GM12878 (cell line): ENCODE measurements around the gene NHERF2. TPM values are rescaled to one million over a fixed set of nuclear protein-coding genes. Genes with fewer than 3 reads are reported as not detected.
A peak's percentile ranks its signal among the peaks of the same experiment; 100 is the strongest.

ENCODE experiments used
- ATAC-seq: fragments of 200-7000 bp; cut with Tn5 transposase; 3 replicates; pipeline ENCODE4 v1.9.1; 2020; ENCODE audit warnings: mild to moderate bottlenecking, moderate library complexity
- BruUV-seq: library from RNA; stranded (reverse); fragments of 400-500 nt; replicated peaks from 2 replicates; lab custom pipeline; 2021; lab: Mats Ljungman, UMichigan
- CTCF ChIA-PET: fragments of 300-600 bp; sonication (Branson Sonifier 250); formaldehyde crosslinking; extraction: SDS; loops from one replicate; lab custom pipeline; 2021; ENCODE audit warnings: inconsistent platforms; lab: Yijun Ruan, JAX
- POLR2A ChIA-PET: fragments of 350-600 bp; formaldehyde crosslinking; extraction: SDS; loops from one replicate; lab custom pipeline; 2021; ENCODE audit warnings: inconsistent platforms; lab: Charles Lee
- RAD21 ChIA-PET: fragments of 300-600 bp; sonication (Branson Sonifier 250); formaldehyde crosslinking; loops from one replicate; lab custom pipeline; 2023; ENCODE audit warnings: antibody characterized with exemption; ENCODE audit not compliant: unreplicated experiment; lab: Charles Lee
- SMC1A ChIA-PET: fragments of 300-600 bp; sonication (Branson Sonifier 250); formaldehyde crosslinking; loops from one replicate; lab custom pipeline; 2023; ENCODE audit not compliant: unreplicated experiment, uncharacterized antibody; lab: Charles Lee
- DNase-seq: peaks from one replicate; pipeline ENCODE4 v3.0.0-alpha.2; 2011; ENCODE audit warnings: low read depth, low spot score
- FAIRE-seq: peaks from 3 replicates; lab custom pipeline; 2011; peaks lifted over from hg19 to GRCh38; lab: Jason Lieb, UNC
- H2AFZ ChIP-seq: 2 replicates; pipeline ENCODE4 v1.6.0; 2011; ENCODE audit warnings: low read depth, low read length, control low read depth; ENCODE audit not compliant: control insufficient read depth
- H3K27ac ChIP-seq: 2 replicates; pipeline ENCODE4 v1.5.1; 2011; ENCODE audit warnings: control low read depth; ENCODE audit not compliant: control insufficient read depth, insufficient read depth
- H3K27me3 ChIP-seq, 2 experiments: replicated peaks in 1 of 2; 2 replicates each; pipeline versions ENCODE4 v1.6.0 to v1.6.1; 2011; ENCODE audit warnings: low read length in 1 of 2; ENCODE audit not compliant: control insufficient read depth in 2 of 2, insufficient read depth in 2 of 2
- H3K36me3 ChIP-seq, 2 experiments: 2 replicates each; pipeline ENCODE4 v1.5.1; 2011; ENCODE audit warnings: low read length in 1 of 2; ENCODE audit not compliant: control insufficient read depth in 2 of 2, insufficient read depth in 2 of 2
- H3K4me1 ChIP-seq: 2 replicates; pipeline ENCODE4 v1.6.1; 2011; ENCODE audit warnings: mild to moderate bottlenecking, low read length, moderate library complexity, mixed read lengths; ENCODE audit not compliant: control insufficient read depth, insufficient read depth
- H3K4me2 ChIP-seq: 2 replicates; pipeline ENCODE4 v1.6.0; 2011; ENCODE audit warnings: control low read depth; ENCODE audit not compliant: control insufficient read depth, insufficient read depth
- H3K4me3 ChIP-seq: fragments of 200-600 bp; sonication (generic); 2 replicates; pipeline ENCODE4 v1.5.1; 2016
- H3K79me2 ChIP-seq: 2 replicates; pipeline ENCODE4 v1.6.0; 2011; ENCODE audit warnings: low read length; ENCODE audit not compliant: control insufficient read depth, insufficient read depth
- H3K9ac ChIP-seq: 2 replicates; pipeline ENCODE4 v1.8.0; 2011; ENCODE audit warnings: low read length, control low read depth, mixed read lengths; ENCODE audit not compliant: control insufficient read depth, insufficient read depth
- H3K9me3 ChIP-seq: replicated peaks from 3 replicates; pipeline ENCODE4 v1.5.1; 2011; ENCODE audit warnings: mild to moderate bottlenecking, low read length; ENCODE audit not compliant: control insufficient read depth, insufficient read depth
- H4K20me1 ChIP-seq: 2 replicates; pipeline ENCODE4 v1.6.0; 2011; ENCODE audit not compliant: control insufficient read depth, insufficient read depth
- CTCF ChIP-seq, 3 experiments: IDR thresholded peaks in 2 of 3; conservative IDR thresholded peaks in 1 of 3; 2 replicates each; pipeline ENCODE4 v1.5.1; 2011; ENCODE audit warnings: low read depth in 3 of 3, low read length in 3 of 3, mild to moderate bottlenecking in 3 of 3, control low read depth in 2 of 3, moderate library complexity in 2 of 3, inconsistent platforms in 1 of 3, mixed read lengths in 1 of 3; ENCODE audit not compliant: control insufficient read depth in 2 of 3, insufficient read depth in 1 of 3; ENCODE audit errors: extremely low read depth in 1 of 3
- POLR2A ChIP-seq: IDR thresholded peaks from 2 replicates; pipeline ENCODE4 v1.6.1; 2011; ENCODE audit warnings: low read depth, mild to moderate bottlenecking, low read length
- POU2F2 ChIP-seq: IDR thresholded peaks from 3 replicates; pipeline ENCODE4 v1.6.1; 2011; ENCODE audit warnings: low read depth, mild to moderate bottlenecking, low read length, borderline replicate concordance
- REST ChIP-seq: IDR thresholded peaks from 2 replicates; pipeline ENCODE4 v1.6.1; 2012; ENCODE audit warnings: mild to moderate bottlenecking, low read depth, low read length
- WGBS: methylation state at CpG from one replicate; pipeline ENCODE4 v1.1.6; 2016; ENCODE audit warnings: low lambda C conversion rate; ENCODE audit not compliant: insufficient replicate concordance, insufficient coverage; ENCODE audit errors: missing lambda C conversion rate; 5-methylcytosine and 5-hydroxymethylcytosine counted together
- in situ Hi-C: fragments of 300-500 bp; cut with MboI; formaldehyde crosslinking; loops from 9 replicates; pipeline ENCODE4 v1.14.3; 2018; ENCODE audit warnings: mixed read lengths
- intact Hi-C: fragments of 100-400 bp; cut with micrococcal nuclease; formaldehyde crosslinking; loops from one replicate; pipeline ENCODE4 v1.14.2; 2022; ENCODE audit not compliant: unreplicated experiment
- polyA plus RNA-seq, 11 experiments: library from polyadenylated mRNA; depleted of rRNA in 4 of 11; unstranded in 6 of 11; stranded (reverse) in 5 of 11; fragments of >200 nt; fragmentation: Nextera tagmentation in 4 of 11; fragmentation: Illumina TruSeq in 1 of 11; extraction: Ambion mirVana in 4 of 11; extraction: Trizol in 1 of 11; gene quantifications; 1 replicate in 1 of 11; 2 replicates in 10 of 11; pipeline versions ENCODE4 v1.2.1 to v1.2.3, GENCODE V29; 2011 to 2016; ENCODE audit warnings: inconsistent platforms in 2 of 11, missing spikeins in 2 of 11, low read depth in 1 of 11
- total RNA-seq, 4 experiments: library from RNA; depleted of rRNA in 3 of 4; stranded (reverse); fragments of >200 nt in 3 of 4; fragmentation: Illumina TruSeq in 1 of 4; extraction: Trizol in 1 of 4; gene quantifications; 2 replicates each; pipeline versions ENCODE4 v1.2.1 to v1.2.3, GENCODE V29; 2013 to 2021

NHERF2 gene
- total and polyA plus RNA-seq, 10 of the 15 experiments (the other 5 are each of a cell fraction or from before 2014, with no cell fraction given), result 0.05 to 0.31 (median 0.08) TPM; not detected in 4

GRCh38 chr16:2054543-2055245 is 28.0 kb downstream of the NHERF2 start:
- TF ChIP-seq POU2F2 (no peak), POLR2A (0 out of 2 replicates have a peak, but pooled peaks have one; percentile 14)
- TF ChIP-seq, all 136 proteins: peak for 1
- CTCF ChIA-PET, result interaction anchor here (0.5 to 1.7 kb wide), 2 partner anchors 86 to 171 kb away, joined by 3 read pairs; no protein-coding TSS in a partner anchor
- in situ Hi-C loops, result no loop called here

GRCh38 chr16:2056077-2056476 is 29.4 kb downstream of the NHERF2 start:
- no peak overlapping the region for H3K27ac ChIP-seq
- DNase-seq (no peak), ATAC-seq (0 out of 3 replicates have a peak, but pooled peaks have one; percentile 19), FAIRE-seq (no peak)
- ChIA-PET CTCF (interaction anchor here (1.0 to 1.7 kb wide), 3 partner anchors 24 to 170 kb away, joined by 3 to 6 read pairs (median 3); no protein-coding TSS in a partner anchor), POLR2A (no interaction called here), SMC1A (no interaction called here), RAD21 (no interaction called here)
- peaks cover 2 to 11% of the 10 kb centered on the region in 2 experiments; a peak in 2 of 4 replicates for H3K36me3 ChIP-seq
- no peaks in the 10 kb centered on the region for H3K4me1 ChIP-seq
- no peak overlapping the region for H3K4me3 ChIP-seq
- H3K9ac ChIP-seq, result no peak overlapping the region
- no peaks in the 10 kb centered on the region for H3K9me3 ChIP-seq
- no TSS peak for BruUV-seq
- no peak overlapping the region for H2AFZ ChIP-seq
- WGBS, result 50% methylated on average over 15 of the region's 15 CpGs
- in situ Hi-C loops (no loop called here), intact Hi-C loops (no loop called here)
- no peaks in the 10 kb centered on the region for H4K20me1 ChIP-seq
- no peak overlapping the region for H3K4me2 ChIP-seq
- peak in 2 of 3 experiments; percentile 12; a peak in 1 of 6 replicates for TF ChIP-seq CTCF (IDR thresholded peaks at IDR 0.05 in 2 of 3, conservative IDR thresholded peaks at IDR 0.05 in 1 of 3; ENCODE audit: control insufficient read depth in 2 of 3, extremely low read depth in 1 of 3, insufficient read depth in 1 of 3, low read depth in 3 of 3, low read length in 3 of 3)
- TF ChIP-seq REST, result no peak
- H3K27me3 ChIP-seq, result no peaks in the 10 kb centered on the region
- no peaks in the 10 kb centered on the region for H3K79me2 ChIP-seq

More at GRCh38 chr16:2054543-2055245, 28.0 kb downstream of the NHERF2 start:
- H3K9me3 ChIP-seq, result no peaks in the 10 kb centered on the region
- H3K27me3 ChIP-seq, result no peaks in the 10 kb centered on the region
- H3K27ac ChIP-seq, result no peak overlapping the region
- H2AFZ ChIP-seq, result no peak overlapping the region
- ATAC-seq (no peak), FAIRE-seq (no peak), DNase-seq (no peak)
- ChIA-PET POLR2A (no interaction called here), SMC1A (no interaction called here), RAD21 (no interaction called here)
- BruUV-seq, result no TSS peak
- no peaks in the 10 kb centered on the region for H3K79me2 ChIP-seq
- no peaks in the 10 kb centered on the region for H4K20me1 ChIP-seq
- no peak overlapping the region for H3K4me2 ChIP-seq
- H3K4me1 ChIP-seq, result no peaks in the 10 kb centered on the region
- intact Hi-C loops, result no loop called here
- H3K9ac ChIP-seq, result no peak overlapping the region
- H3K36me3 ChIP-seq, result peaks cover 2 to 10% of the 10 kb centered on the region in 2 experiments; a peak in 2 of 4 replicates
- WGBS, result 84% methylated on average over 28 of the region's 29 CpGs
- no peak overlapping the region for H3K4me3 ChIP-seq
